ENCODE results near the gene CDR2.

DNA sequence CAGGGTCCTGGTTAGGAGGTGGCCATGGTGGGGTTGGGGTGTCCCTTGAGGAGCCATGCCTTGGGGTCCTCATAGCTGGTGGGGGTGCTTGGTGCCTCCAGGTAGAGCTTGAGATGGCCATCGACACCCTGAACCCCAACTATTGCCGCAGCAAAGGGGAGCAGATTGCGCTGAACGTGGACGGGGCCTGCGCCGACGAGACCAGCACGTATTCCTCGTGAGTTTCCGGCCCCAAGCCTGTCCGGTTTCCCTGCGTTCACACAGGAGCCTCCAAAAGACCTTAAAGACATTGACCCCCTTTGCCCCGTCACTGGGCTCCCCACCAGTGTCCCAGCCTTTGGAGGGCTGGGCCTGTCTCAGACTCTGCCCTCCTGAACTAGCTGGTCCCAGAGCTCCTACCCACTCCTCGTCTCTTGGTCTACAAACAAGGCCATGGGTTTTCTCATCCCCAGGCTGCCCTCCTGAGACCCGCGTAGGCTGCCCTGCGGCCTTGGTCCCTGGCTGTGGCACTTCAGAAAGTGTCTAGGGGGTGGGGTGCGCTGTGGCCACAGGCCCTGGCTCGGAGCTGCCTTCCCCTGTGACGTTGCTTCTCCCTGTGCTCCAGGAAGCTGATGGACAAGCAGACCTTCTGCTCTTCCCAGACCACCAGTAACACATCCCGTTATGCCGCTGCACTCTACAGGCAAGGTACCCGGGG is 65.4 kb downstream of the CDR2 start:
- TF ChIP-seq, protein P1, sequence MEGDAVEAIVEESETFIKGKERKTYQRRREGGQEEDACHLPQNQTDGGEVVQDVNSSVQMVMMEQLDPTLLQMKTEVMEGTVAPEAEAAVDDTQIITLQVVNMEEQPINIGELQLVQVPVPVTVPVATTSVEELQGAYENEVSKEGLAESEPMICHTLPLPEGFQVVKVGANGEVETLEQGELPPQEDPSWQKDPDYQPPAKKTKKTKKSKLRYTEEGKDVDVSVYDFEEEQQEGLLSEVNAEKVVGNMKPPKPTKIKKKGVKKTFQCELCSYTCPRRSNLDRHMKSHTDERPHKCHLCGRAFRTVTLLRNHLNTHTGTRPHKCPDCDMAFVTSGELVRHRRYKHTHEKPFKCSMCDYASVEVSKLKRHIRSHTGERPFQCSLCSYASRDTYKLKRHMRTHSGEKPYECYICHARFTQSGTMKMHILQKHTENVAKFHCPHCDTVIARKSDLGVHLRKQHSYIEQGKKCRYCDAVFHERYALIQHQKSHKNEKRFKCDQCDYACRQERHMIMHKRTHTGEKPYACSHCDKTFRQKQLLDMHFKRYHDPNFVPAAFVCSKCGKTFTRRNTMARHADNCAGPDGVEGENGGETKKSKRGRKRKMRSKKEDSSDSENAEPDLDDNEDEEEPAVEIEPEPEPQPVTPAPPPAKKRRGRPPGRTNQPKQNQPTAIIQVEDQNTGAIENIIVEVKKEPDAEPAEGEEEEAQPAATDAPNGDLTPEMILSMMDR (IDR thresholded peaks at IDR 0.05): no peak
- no peak for TF ChIP-seq ZFX (IDR thresholded peaks at IDR 0.05; ENCODE audit: borderline replicate concordance)
